Endothelial cell (in vitro differentiated cells): ENCODE results near the gene SYCE3. TPM values are rescaled to one million over a fixed set of nuclear protein-coding genes. Genes with fewer than 3 reads are reported as not detected.

ENCODE experiments used
- DNase-seq: peaks from one replicate; pipeline ENCODE4 v3.0.0; 2021; ENCODE audit warnings: low spot score
- H3K27ac Mint-ChIP-seq: one replicate; pipeline ENCODE4 v1.8.0; 2021; ENCODE audit warnings: mixed read lengths, inconsistent platforms; ENCODE audit not compliant: unreplicated experiment
- H3K27me3 Mint-ChIP-seq: one replicate; pipeline ENCODE4 v1.8.0; 2021; ENCODE audit warnings: mild to moderate bottlenecking, moderate library complexity, mixed read lengths, inconsistent platforms; ENCODE audit not compliant: unreplicated experiment
- H3K36me3 Mint-ChIP-seq: one replicate; pipeline ENCODE4 v1.8.0; 2021; ENCODE audit warnings: mild to moderate bottlenecking, low read depth, mixed read lengths, inconsistent platforms; ENCODE audit not compliant: unreplicated experiment
- H3K4me1 Mint-ChIP-seq: one replicate; pipeline ENCODE4 v1.8.0; 2021; ENCODE audit warnings: mild to moderate bottlenecking, mixed read lengths, inconsistent platforms; ENCODE audit not compliant: unreplicated experiment
- H3K4me3 Mint-ChIP-seq: one replicate; pipeline ENCODE4 v1.8.0; 2021; ENCODE audit warnings: mild to moderate bottlenecking, mixed read lengths, inconsistent platforms; ENCODE audit not compliant: unreplicated experiment
- H3K9me3 Mint-ChIP-seq: one replicate; pipeline ENCODE4 v1.8.0; 2021; ENCODE audit warnings: mixed read lengths, inconsistent platforms; ENCODE audit not compliant: unreplicated experiment
- CTCF ChIP-seq: fragments of 200-600 bp; sonication (generic); IDR thresholded peaks from one replicate; pipeline ENCODE4 v1.5.0; 2021; ENCODE audit warnings: antibody characterized with exemption; ENCODE audit not compliant: unreplicated experiment
- total RNA-seq: library from RNA; stranded (reverse); fragmentation: NEBNext Ultra II Directional; extraction: Animal tissue kit (Norgen Biotek cat#: 25700); gene quantifications from one replicate; pipeline ENCODE4 v1.2.1, GENCODE V29; 2021; ENCODE audit not compliant: unreplicated experiment

Gene SYCE3
- total RNA-seq, 1 donor from 2014 or later: not detected

DNA sequence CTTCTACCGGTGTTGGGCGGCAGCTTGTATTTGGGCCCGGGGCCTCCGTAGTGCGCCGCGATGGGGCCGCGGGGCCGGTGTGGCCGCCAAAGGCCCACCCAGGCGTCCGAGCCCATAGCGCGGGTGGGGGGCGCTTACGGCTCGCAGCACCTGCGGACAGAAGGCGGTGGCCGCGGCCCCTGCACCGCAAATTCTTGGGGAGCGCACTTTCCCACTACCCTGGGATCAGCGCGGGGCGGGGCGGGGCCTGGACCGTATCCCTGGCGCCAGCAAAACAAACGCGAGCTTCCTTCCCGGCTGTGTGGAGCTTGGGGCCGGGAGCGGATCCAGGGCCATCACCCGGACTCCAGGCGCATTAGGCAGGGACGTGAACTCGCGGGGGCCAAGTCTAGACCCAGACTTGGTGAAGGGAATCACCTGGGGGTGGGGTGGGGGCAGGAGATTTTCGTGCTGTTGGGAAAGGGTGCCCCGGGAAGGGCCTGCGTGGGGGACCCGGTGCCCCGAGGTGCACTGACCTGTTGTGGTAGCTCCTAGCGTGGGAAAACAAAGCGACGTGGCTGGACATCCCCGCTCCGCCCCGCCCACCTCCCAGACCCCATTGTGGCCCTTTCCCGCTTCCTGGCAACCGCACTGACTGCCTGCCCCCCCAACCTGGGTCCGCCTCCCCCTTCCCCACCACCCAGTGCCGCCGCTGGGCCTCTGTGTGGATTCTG is 30.6 kb downstream of the SYCE3 start:
- Mint-ChIP-seq H3K9me3 (no peaks in the 10 kb centered on the region), H3K27me3 (peaks cover 27% of the 10 kb centered on the region), H3K4me3 (peak overlapping the region; percentile 77), H3K4me1 (peaks cover 8% of the 10 kb centered on the region), H3K36me3 (no peaks in the 10 kb centered on the region), H3K27ac (peak overlapping the region; percentile 66)
- TF ChIP-seq CTCF: no peak
- peak; percentile 68 for DNase-seq

- H3K9me3 Mint-ChIP-seq: no peaks in the 10 kb centered on the region
- peak; percentile 40 for DNase-seq
- TF ChIP-seq CTCF: no peak
- H3K27ac Mint-ChIP-seq: no peak overlapping the region
- peaks cover 8% of the 10 kb centered on the region for H3K4me1 Mint-ChIP-seq
- peaks cover 30% of the 10 kb centered on the region for H3K27me3 Mint-ChIP-seq
- no peak overlapping the region for H3K4me3 Mint-ChIP-seq
- H3K36me3 Mint-ChIP-seq: no peaks in the 10 kb centered on the region
Observed at GRCh38 chr22:50531546-50531961, 31.2 kb downstream of the SYCE3 start.

- Mint-ChIP-seq H3K4me3 (peak overlapping the region; percentile 65), H3K36me3 (no peaks in the 10 kb centered on the region), H3K27me3 (peaks cover 30% of the 10 kb centered on the region), H3K9me3 (no peaks in the 10 kb centered on the region), H3K4me1 (peaks cover 8% of the 10 kb centered on the region), H3K27ac (no peak overlapping the region)
- DNase-seq: peak; percentile 67
- no peak for TF ChIP-seq CTCF
Observed at GRCh38 chr22:50530877-50531545, 31.7 kb downstream of the SYCE3 start.

DNA sequence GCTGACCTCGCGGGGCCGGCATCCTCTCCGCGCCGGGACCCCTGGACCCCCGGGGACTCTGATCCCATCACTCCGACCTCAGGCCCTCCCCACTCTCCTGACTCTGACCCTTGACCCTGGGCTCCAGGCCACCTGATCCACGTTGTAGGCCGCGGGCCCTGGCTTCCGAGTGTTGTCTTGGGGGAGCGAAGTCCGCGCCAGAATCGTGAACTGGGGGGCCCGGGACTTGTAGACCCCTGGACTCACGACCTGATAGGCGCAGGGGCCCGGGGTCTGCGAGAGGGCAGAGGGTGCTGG is 32.2 kb downstream of the SYCE3 start:
- H3K9me3 Mint-ChIP-seq: no peaks in the 10 kb centered on the region
- no peak overlapping the region for H3K27ac Mint-ChIP-seq
- peaks cover 8% of the 10 kb centered on the region for H3K4me1 Mint-ChIP-seq
- no peak for DNase-seq
- H3K36me3 Mint-ChIP-seq: no peaks in the 10 kb centered on the region
- TF ChIP-seq CTCF: no peak
- H3K4me3 Mint-ChIP-seq: no peak overlapping the region
- peaks cover 30% of the 10 kb centered on the region for H3K27me3 Mint-ChIP-seq

- H3K4me3 Mint-ChIP-seq: no peak within 1 kb of the TSS
- H3K27ac Mint-ChIP-seq: no peak within 1 kb of the TSS
- H3K27me3 Mint-ChIP-seq: peaks cover 30% of the 10 kb centered on the region
- TF ChIP-seq CTCF: no peak
- no peak for DNase-seq
- peaks cover 8% of the 10 kb centered on the region for H3K4me1 Mint-ChIP-seq
- no peaks in the 10 kb centered on the region for H3K9me3 Mint-ChIP-seq
- H3K36me3 Mint-ChIP-seq: no peaks in the 10 kb centered on the region
Observed at GRCh38 chr22:50529897-50530579, 32.7 kb downstream of the SYCE3 start, which contains the start of gene TYMP. Gene TYMP (minus strand): TSS chr22:50530012. CDS start chr22:50529709, 303 bp downstream.
